Measurements from ENCODE around the gene FAM83F. TPM values are rescaled to one million over a fixed set of nuclear protein-coding genes. Genes with fewer than 3 reads are reported as not detected.

FAM83F gene
- total RNA-seq, 1 experiment from 2014 or later: 21.0 TPM

DNA sequence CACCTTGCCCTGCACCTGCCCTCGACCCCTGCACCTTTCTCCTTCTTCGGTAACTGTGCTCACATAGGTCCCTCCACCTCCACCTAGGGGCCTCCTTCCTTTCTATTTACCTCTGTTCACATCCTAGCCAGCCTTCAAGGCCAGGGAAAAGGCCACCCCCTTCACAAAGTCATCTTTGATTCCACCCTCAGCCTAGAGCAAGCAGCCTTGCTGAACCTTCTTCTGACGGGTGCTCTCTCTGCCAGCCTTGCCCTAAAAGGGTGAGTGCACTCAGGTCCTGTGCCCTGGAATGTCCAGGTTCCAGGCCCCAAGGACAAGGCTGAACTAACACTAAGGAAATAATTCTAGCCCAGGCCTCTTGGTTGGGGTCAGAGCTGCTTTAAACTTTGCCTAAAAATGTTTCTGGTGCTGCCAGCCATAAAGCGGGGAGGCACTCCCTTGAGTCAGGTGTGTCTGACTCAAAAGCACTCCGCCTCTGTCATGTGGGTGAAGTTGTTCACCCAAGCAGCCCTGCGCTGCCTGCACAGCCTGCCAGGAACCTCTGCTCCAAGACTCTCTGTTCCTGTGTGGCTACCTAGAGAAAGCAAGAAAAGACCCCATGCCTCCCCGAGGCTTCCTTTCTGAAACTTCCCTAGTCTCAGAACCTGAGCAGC lies 9.2 kb upstream of the FAM83F start:
- H3K9me3 Mint-ChIP-seq (ENCODE audit: low read depth, unreplicated experiment): no peaks in the 10 kb centered on the region
- CTCF ChIA-PET: no interaction called here
- no peak for DNase-seq
- no TSS peak for BruUV-seq (replicated peaks)
- intact Hi-C loops (cut with micrococcal nuclease; ENCODE audit: unreplicated experiment): no loop called here
- H3K27me3 Mint-ChIP-seq (ENCODE audit: unreplicated experiment): peaks cover 64% of the 10 kb centered on the region
- no peaks in the 10 kb centered on the region for H3K36me3 Mint-ChIP-seq (ENCODE audit: insufficient read depth, unreplicated experiment)
- H3K4me3 Mint-ChIP-seq (ENCODE audit: low read depth, unreplicated experiment): no peak overlapping the region
- H3K4me1 Mint-ChIP-seq (ENCODE audit: low read depth, unreplicated experiment): peaks cover 8% of the 10 kb centered on the region
- no peak overlapping the region for H3K27ac Mint-ChIP-seq (ENCODE audit: unreplicated experiment)
- TF ChIP-seq, protein P1, sequence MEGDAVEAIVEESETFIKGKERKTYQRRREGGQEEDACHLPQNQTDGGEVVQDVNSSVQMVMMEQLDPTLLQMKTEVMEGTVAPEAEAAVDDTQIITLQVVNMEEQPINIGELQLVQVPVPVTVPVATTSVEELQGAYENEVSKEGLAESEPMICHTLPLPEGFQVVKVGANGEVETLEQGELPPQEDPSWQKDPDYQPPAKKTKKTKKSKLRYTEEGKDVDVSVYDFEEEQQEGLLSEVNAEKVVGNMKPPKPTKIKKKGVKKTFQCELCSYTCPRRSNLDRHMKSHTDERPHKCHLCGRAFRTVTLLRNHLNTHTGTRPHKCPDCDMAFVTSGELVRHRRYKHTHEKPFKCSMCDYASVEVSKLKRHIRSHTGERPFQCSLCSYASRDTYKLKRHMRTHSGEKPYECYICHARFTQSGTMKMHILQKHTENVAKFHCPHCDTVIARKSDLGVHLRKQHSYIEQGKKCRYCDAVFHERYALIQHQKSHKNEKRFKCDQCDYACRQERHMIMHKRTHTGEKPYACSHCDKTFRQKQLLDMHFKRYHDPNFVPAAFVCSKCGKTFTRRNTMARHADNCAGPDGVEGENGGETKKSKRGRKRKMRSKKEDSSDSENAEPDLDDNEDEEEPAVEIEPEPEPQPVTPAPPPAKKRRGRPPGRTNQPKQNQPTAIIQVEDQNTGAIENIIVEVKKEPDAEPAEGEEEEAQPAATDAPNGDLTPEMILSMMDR (IDR thresholded peaks at IDR 0.05; ENCODE audit: unreplicated experiment): no peak

DNA sequence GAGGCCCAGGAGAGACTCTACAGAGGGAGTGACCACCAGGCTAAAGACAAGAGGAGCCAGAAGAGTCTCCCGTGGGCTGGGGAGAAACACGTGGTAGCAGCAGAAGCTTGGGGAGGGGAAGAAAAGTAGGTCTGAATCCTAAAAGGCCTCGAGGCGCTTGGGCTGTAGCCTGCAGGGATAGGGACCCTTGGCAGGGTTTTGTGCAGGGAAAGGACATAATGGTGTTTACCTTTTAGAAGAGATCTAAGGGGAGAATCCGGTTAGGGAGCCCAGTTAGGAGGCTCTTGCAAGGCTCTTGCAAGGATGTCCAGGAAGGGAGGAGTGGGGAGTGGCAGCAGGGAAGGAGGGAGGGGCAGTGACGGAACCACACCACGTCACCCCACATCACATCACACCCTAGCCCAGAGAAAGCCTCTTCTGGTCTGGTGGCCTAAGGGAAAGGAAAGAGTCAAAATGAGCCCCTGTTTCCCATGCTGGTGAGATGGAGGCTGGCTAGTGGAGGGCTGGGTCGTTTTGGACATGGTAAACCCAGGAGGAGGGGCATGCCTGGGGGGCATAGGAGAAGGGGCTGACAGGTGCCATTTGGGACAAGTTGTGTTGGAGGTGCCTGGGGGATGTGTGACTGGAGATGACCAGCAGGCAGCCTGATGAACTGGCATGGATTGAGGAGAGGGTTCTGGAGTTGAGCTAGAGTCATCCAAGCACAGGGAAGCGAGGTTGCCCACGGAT lies 6.2 kb upstream of the FAM83F start:
- H3K36me3 Mint-ChIP-seq (ENCODE audit: insufficient read depth, unreplicated experiment): no peaks in the 10 kb centered on the region
- H3K27ac Mint-ChIP-seq (ENCODE audit: unreplicated experiment): no peak overlapping the region
- peaks cover 17% of the 10 kb centered on the region for H3K4me1 Mint-ChIP-seq (ENCODE audit: low read depth, unreplicated experiment)
- CTCF ChIA-PET: no interaction called here
- peaks cover 78% of the 10 kb centered on the region for H3K27me3 Mint-ChIP-seq (ENCODE audit: unreplicated experiment)
- no peaks in the 10 kb centered on the region for H3K9me3 Mint-ChIP-seq (ENCODE audit: low read depth, unreplicated experiment)
- no peak for DNase-seq
- BruUV-seq (replicated peaks): no TSS peak
- H3K4me3 Mint-ChIP-seq (ENCODE audit: low read depth, unreplicated experiment): no peak overlapping the region
- TF ChIP-seq, protein P1 (IDR thresholded peaks at IDR 0.05; ENCODE audit: unreplicated experiment): no peak
- intact Hi-C loops (cut with micrococcal nuclease; ENCODE audit: unreplicated experiment): no loop called here

DNA sequence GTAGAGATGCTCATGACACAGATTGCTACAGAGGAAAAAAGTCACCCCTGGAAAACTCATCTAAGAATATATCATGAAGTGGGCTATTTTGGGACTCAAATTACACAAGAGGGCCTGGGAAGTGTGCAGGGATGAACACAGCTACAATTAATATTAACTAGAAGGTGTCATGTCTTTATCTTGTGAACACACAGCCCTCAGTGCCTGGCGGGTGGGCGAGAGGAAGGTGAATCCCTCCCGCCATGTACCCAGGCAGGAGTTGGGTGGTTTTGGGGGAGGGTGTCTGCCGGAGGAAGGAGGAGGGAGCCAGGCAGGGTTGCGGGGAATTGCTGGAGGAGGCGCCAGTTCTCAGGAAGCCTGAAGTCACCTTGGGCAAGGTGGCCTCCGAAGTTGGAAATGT lies 5.1 kb upstream of the FAM83F start:
- no TSS peak for BruUV-seq (replicated peaks)
- H3K27ac Mint-ChIP-seq (ENCODE audit: unreplicated experiment): no peak overlapping the region
- no peak for DNase-seq
- CTCF ChIA-PET: no interaction called here
- no peaks in the 10 kb centered on the region for H3K36me3 Mint-ChIP-seq (ENCODE audit: insufficient read depth, unreplicated experiment)
- peaks cover 17% of the 10 kb centered on the region for H3K4me1 Mint-ChIP-seq (ENCODE audit: low read depth, unreplicated experiment)
- H3K9me3 Mint-ChIP-seq (ENCODE audit: low read depth, unreplicated experiment): no peaks in the 10 kb centered on the region
- no peak overlapping the region for H3K4me3 Mint-ChIP-seq (ENCODE audit: low read depth, unreplicated experiment)
- intact Hi-C loops (cut with micrococcal nuclease; ENCODE audit: unreplicated experiment): no loop called here
- TF ChIP-seq, protein P1 (IDR thresholded peaks at IDR 0.05; ENCODE audit: unreplicated experiment): no peak
- H3K27me3 Mint-ChIP-seq (ENCODE audit: unreplicated experiment): peaks cover 71% of the 10 kb centered on the region

DNA sequence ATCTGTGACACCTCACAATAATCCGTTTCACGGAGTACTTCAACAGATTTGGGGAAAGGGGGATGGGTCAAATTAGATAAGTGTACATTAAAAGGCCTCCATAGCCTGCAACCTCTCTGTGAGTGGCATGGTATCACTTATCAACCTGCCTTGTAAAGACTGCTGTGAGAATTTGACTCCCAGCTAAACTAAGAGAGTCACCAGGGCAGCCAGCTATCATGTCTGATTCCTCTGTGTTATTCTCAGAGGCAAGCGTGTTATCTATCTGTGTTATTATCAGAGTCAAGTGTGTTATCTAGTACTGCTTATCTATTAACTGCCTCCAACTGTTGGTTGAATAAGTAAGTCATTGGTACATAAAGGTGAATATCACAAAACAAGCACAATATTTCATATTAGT lies 4.1 kb upstream of the FAM83F start:
- CTCF ChIA-PET: interaction anchor here (1.1 kb wide), 1 partner anchor 24 kb away, joined by 3 read pairs; no protein-coding TSS in a partner anchor
- intact Hi-C loops (cut with micrococcal nuclease; ENCODE audit: unreplicated experiment): no loop called here
- TF ChIP-seq, protein P1 (IDR thresholded peaks at IDR 0.05; ENCODE audit: unreplicated experiment): no peak
- Mint-ChIP-seq H3K4me3 (ENCODE audit: low read depth, unreplicated experiment) (no peak overlapping the region), H3K9me3 (ENCODE audit: low read depth, unreplicated experiment) (no peaks in the 10 kb centered on the region), H3K27ac (ENCODE audit: unreplicated experiment) (no peak overlapping the region), H3K4me1 (ENCODE audit: low read depth, unreplicated experiment) (peaks cover 12% of the 10 kb centered on the region), H3K36me3 (ENCODE audit: insufficient read depth, unreplicated experiment) (peaks cover 3% of the 10 kb centered on the region), H3K27me3 (ENCODE audit: unreplicated experiment) (peaks cover 60% of the 10 kb centered on the region)
- no TSS peak for BruUV-seq (replicated peaks)
- no peak for DNase-seq

Data from Calu3 (cell line).